SK-N-MC (cell line): Measurements from ENCODE around the gene IL17RA.
A peak's percentile ranks its signal among the peaks of the same experiment; 100 is the strongest.

ENCODE experiments used
- DNase-seq: peaks from one replicate; pipeline ENCODE4 v3.0.0-alpha.2; 2011; ENCODE audit warnings: low read depth, low spot score
- H3K27ac ChIP-seq: fragments of 200-600 bp; sonication (generic); 2 replicates; pipeline ENCODE4 v1.5.1; 2016; ENCODE audit warnings: mixed run types
- H3K36me3 ChIP-seq: fragments of 200-600 bp; sonication (generic); 2 replicates; pipeline ENCODE4 v1.6.1; 2017; ENCODE audit warnings: antibody characterized with exemption, low read length, mixed read lengths; ENCODE audit not compliant: insufficient read depth
- H3K4me3 ChIP-seq: fragments of 200-600 bp; sonication (generic); 2 replicates; pipeline ENCODE4 v1.5.1; 2016
- H3K9ac ChIP-seq: fragments of 200-600 bp; sonication (generic); 2 replicates; pipeline ENCODE4 v1.8.0; 2017; ENCODE audit warnings: mixed run types, mixed read lengths; ENCODE audit not compliant: insufficient read length
- H3K9me3 ChIP-seq: fragments of 200-600 bp; sonication (generic); 2 replicates; pipeline ENCODE4 v1.6.1; 2017; ENCODE audit warnings: low read depth, mild to moderate bottlenecking, antibody characterized with exemption, low read length, moderate library complexity, mixed read lengths
- EZH2 ChIP-seq: fragments of 200-600 bp; sonication (generic); IDR thresholded peaks from one replicate; pipeline ENCODE4 v1.6.1; 2017; ENCODE audit warnings: antibody characterized with exemption
- FOXP2 ChIP-seq: optimal IDR thresholded peaks from 2 replicates; pipeline ENCODE3; 2011; ENCODE audit warnings: mild to moderate bottlenecking, moderate library complexity; ENCODE audit not compliant: insufficient read depth; ENCODE audit errors: extremely low read length, control extremely low read depth
- POLR2AphosphoS5 ChIP-seq: IDR thresholded peaks from 2 replicates; pipeline ENCODE4 v1.6.1; 2012; ENCODE audit warnings: mild to moderate bottlenecking, low read depth, low read length, borderline replicate concordance

Gene IL17RA

GRCh38 chr22:17077255-17077654 is 7.5 kb upstream of the IL17RA start:
- no peaks in the 10 kb centered on the region for H3K9me3 ChIP-seq
- no peak overlapping the region for H3K9ac ChIP-seq
- H3K27ac ChIP-seq, result no peak overlapping the region
- H3K4me3 ChIP-seq, result no peak overlapping the region
- DNase-seq, result no peak
- no peaks in the 10 kb centered on the region for H3K36me3 ChIP-seq
- TF ChIP-seq FOXP2, result no peak
- no peak for TF ChIP-seq EZH2
- TF ChIP-seq POLR2AphosphoS5, result no peak

- Histone ChIP-seq H3K27ac (no peak overlapping the region), H3K4me3 (no peak overlapping the region), H3K9ac (no peak overlapping the region), H3K9me3 (no peaks in the 10 kb centered on the region), H3K36me3 (no peaks in the 10 kb centered on the region)
- no peak for TF ChIP-seq EZH2
- no peak for TF ChIP-seq POLR2AphosphoS5
- no peak for TF ChIP-seq FOXP2
- DNase-seq, result no peak
Observed at GRCh38 chr22:17079572-17079971, 5.2 kb upstream of the IL17RA start.

- no peak for DNase-seq
- Histone ChIP-seq H3K27ac (no peak overlapping the region), H3K4me3 (no peak overlapping the region)
Observed at GRCh38 chr22:17083255-17083654, 1.5 kb upstream of the IL17RA start.

DNA sequence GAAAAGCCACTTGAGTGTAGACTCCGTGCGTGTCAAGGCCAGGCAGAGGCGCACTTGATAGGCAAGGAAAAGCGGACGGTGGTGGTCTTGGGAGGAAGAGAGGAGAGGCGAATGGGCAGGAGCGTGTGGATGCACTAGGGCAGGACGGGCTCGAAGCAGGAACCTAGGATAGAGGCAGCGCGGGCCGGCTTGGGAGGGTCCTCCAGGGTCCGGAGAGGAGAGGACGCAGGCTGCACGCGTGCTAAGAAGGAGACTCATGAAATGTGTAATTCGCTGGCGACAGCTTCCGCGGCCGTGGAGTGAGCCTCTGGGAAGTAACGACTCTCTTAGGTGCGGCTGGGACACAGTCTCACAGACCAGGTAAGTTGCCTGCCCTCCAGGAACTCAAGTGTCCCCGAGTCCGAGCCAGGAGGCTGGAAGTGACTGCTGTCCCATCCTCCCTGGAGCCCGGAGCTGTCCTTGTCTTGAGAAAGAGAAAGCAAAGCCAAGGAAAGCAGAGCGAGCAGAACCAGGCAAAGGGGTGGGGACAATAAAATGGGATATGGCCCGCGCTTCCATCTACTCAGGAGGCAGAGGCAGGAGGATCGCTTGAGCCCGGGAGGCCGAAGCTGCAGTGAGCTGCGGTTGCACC is 874 bp upstream of the IL17RA start:
- Histone ChIP-seq H3K9me3 (no peaks in the 10 kb centered on the region), H3K36me3 (no peaks in the 10 kb centered on the region), H3K9ac (peak overlapping the region; percentile 61), H3K27ac (no peak overlapping the region), H3K4me3 (peak overlapping the region; percentile 82)
- DNase-seq, result no peak
- no peak for TF ChIP-seq FOXP2
- TF ChIP-seq POLR2AphosphoS5, result no peak
- TF ChIP-seq EZH2, result no peak

More at GRCh38 chr22:17083255-17083654, 1.5 kb upstream of the IL17RA start:
- H3K9me3 ChIP-seq, result no peaks in the 10 kb centered on the region
- H3K9ac ChIP-seq, result no peak overlapping the region
- H3K36me3 ChIP-seq, result no peaks in the 10 kb centered on the region
- TF ChIP-seq FOXP2 (no peak), EZH2 (no peak), POLR2AphosphoS5 (no peak)

- no peaks in the 10 kb centered on the region for H3K9me3 ChIP-seq
- TF ChIP-seq EZH2, result no peak
- no peak for TF ChIP-seq FOXP2
- H3K27ac ChIP-seq, result no peak overlapping the region
- H3K36me3 ChIP-seq, result no peaks in the 10 kb centered on the region
- no peak for DNase-seq
- peak overlapping the region; percentile 72 for H3K9ac ChIP-seq
- peak overlapping the region; percentile 82 for H3K4me3 ChIP-seq
Observed at GRCh38 chr22:17085277-17086181, 729 bp downstream of the IL17RA start.

- no peak for DNase-seq
- no peaks in the 10 kb centered on the region for H3K36me3 ChIP-seq
- H3K9me3 ChIP-seq, result no peaks in the 10 kb centered on the region
- no peak overlapping the region for H3K4me3 ChIP-seq
- no peak overlapping the region for H3K9ac ChIP-seq
- TF ChIP-seq POLR2AphosphoS5, result no peak
- TF ChIP-seq EZH2, result no peak
- no peak for TF ChIP-seq FOXP2
- H3K27ac ChIP-seq, result no peak overlapping the region
Observed at GRCh38 chr22:17086296-17086695, 1.5 kb downstream of the IL17RA start.

- H3K9ac ChIP-seq, result no peak overlapping the region
- no peak overlapping the region for H3K4me3 ChIP-seq
- H3K9me3 ChIP-seq, result no peaks in the 10 kb centered on the region
- no peak for DNase-seq
- H3K27ac ChIP-seq, result no peak overlapping the region
- TF ChIP-seq EZH2 (no peak), FOXP2 (no peak), POLR2AphosphoS5 (no peak)
- H3K36me3 ChIP-seq, result no peaks in the 10 kb centered on the region
Observed at GRCh38 chr22:17086788-17087497, 2.1 kb downstream of the IL17RA start.

DNA sequence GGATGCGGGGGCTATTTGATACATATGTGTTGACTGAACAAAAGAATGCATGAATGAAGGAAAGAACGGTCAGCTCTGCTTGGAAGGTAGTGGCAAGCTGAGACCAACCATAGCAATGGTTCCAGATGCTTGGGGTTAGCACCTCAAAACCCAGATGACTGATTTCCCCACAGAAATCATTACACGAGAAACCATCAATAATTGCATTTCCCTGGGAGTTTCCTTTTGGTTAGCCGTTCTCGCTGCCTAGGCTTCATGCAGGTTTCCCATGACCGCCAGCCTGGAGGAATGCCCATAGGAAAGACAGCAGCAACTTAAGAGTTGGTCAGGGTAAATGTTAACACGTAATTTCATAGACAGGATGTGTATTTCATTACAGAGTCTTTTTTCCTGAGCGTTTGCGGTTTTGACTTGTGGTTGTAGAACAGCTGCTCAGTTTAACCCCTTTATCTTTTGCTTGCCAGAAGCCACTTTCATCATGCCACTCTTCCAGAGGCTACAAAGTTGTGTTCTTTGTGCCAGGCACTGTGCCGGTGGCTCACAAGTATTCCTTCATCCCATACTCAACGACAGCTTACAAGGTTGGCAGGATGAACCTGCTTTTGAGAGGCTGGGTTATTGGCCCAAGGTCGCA is 2.8 kb downstream of the IL17RA start:
- H3K36me3 ChIP-seq, result no peaks in the 10 kb centered on the region
- no peak for DNase-seq
- no peak overlapping the region for H3K9ac ChIP-seq
- TF ChIP-seq FOXP2 (no peak), POLR2AphosphoS5 (no peak), EZH2 (no peak)
- no peak overlapping the region for H3K4me3 ChIP-seq
- H3K27ac ChIP-seq, result no peak overlapping the region
- no peaks in the 10 kb centered on the region for H3K9me3 ChIP-seq
